GM12878 (cell line): ENCODE results near the gene HOXB1. TPM values are rescaled to one million over a fixed set of nuclear protein-coding genes. Genes with fewer than 3 reads are reported as not detected.

ENCODE experiments used
- ATAC-seq: fragments of 200-7000 bp; cut with Tn5 transposase; 3 replicates; pipeline ENCODE4 v1.9.1; 2020; ENCODE audit warnings: mild to moderate bottlenecking, moderate library complexity
- BruUV-seq: library from RNA; stranded (reverse); fragments of 400-500 nt; replicated peaks from 2 replicates; lab custom pipeline; 2021; lab: Mats Ljungman, UMichigan
- CTCF ChIA-PET: fragments of 300-600 bp; sonication (Branson Sonifier 250); formaldehyde crosslinking; extraction: SDS; loops from one replicate; lab custom pipeline; 2021; ENCODE audit warnings: inconsistent platforms; lab: Yijun Ruan, JAX
- POLR2A ChIA-PET: fragments of 350-600 bp; formaldehyde crosslinking; extraction: SDS; loops from one replicate; lab custom pipeline; 2021; ENCODE audit warnings: inconsistent platforms; lab: Charles Lee
- RAD21 ChIA-PET: fragments of 300-600 bp; sonication (Branson Sonifier 250); formaldehyde crosslinking; loops from one replicate; lab custom pipeline; 2023; ENCODE audit warnings: antibody characterized with exemption; ENCODE audit not compliant: unreplicated experiment; lab: Charles Lee
- SMC1A ChIA-PET: fragments of 300-600 bp; sonication (Branson Sonifier 250); formaldehyde crosslinking; loops from one replicate; lab custom pipeline; 2023; ENCODE audit not compliant: unreplicated experiment, uncharacterized antibody; lab: Charles Lee
- DNase-seq: peaks from one replicate; pipeline ENCODE4 v3.0.0-alpha.2; 2011; ENCODE audit warnings: low read depth, low spot score
- FAIRE-seq: peaks from 3 replicates; lab custom pipeline; 2011; peaks lifted over from hg19 to GRCh38; lab: Jason Lieb, UNC
- H2AFZ ChIP-seq: 2 replicates; pipeline ENCODE4 v1.6.0; 2011; ENCODE audit warnings: low read depth, low read length, control low read depth; ENCODE audit not compliant: control insufficient read depth
- H3K27ac ChIP-seq: 2 replicates; pipeline ENCODE4 v1.5.1; 2011; ENCODE audit warnings: control low read depth; ENCODE audit not compliant: control insufficient read depth, insufficient read depth
- H3K27me3 ChIP-seq, 2 experiments: replicated peaks in 1 of 2; 2 replicates each; pipeline versions ENCODE4 v1.6.0 to v1.6.1; 2011; ENCODE audit warnings: low read length in 1 of 2; ENCODE audit not compliant: control insufficient read depth in 2 of 2, insufficient read depth in 2 of 2
- H3K36me3 ChIP-seq, 2 experiments: 2 replicates each; pipeline ENCODE4 v1.5.1; 2011; ENCODE audit warnings: low read length in 1 of 2; ENCODE audit not compliant: control insufficient read depth in 2 of 2, insufficient read depth in 2 of 2
- H3K4me1 ChIP-seq: 2 replicates; pipeline ENCODE4 v1.6.1; 2011; ENCODE audit warnings: mild to moderate bottlenecking, low read length, moderate library complexity, mixed read lengths; ENCODE audit not compliant: control insufficient read depth, insufficient read depth
- H3K4me2 ChIP-seq: 2 replicates; pipeline ENCODE4 v1.6.0; 2011; ENCODE audit warnings: control low read depth; ENCODE audit not compliant: control insufficient read depth, insufficient read depth
- H3K4me3 ChIP-seq: fragments of 200-600 bp; sonication (generic); 2 replicates; pipeline ENCODE4 v1.5.1; 2016
- H3K79me2 ChIP-seq: 2 replicates; pipeline ENCODE4 v1.6.0; 2011; ENCODE audit warnings: low read length; ENCODE audit not compliant: control insufficient read depth, insufficient read depth
- H3K9ac ChIP-seq: 2 replicates; pipeline ENCODE4 v1.8.0; 2011; ENCODE audit warnings: low read length, control low read depth, mixed read lengths; ENCODE audit not compliant: control insufficient read depth, insufficient read depth
- H3K9me3 ChIP-seq: replicated peaks from 3 replicates; pipeline ENCODE4 v1.5.1; 2011; ENCODE audit warnings: mild to moderate bottlenecking, low read length; ENCODE audit not compliant: control insufficient read depth, insufficient read depth
- H4K20me1 ChIP-seq: 2 replicates; pipeline ENCODE4 v1.6.0; 2011; ENCODE audit not compliant: control insufficient read depth, insufficient read depth
- CBX5 ChIP-seq: sonication (generic); IDR thresholded peaks from 2 replicates; pipeline ENCODE4 v1.6.1; 2016; ENCODE audit warnings: low read depth, moderate library complexity, mild to moderate bottlenecking, inconsistent platforms
- GABPA ChIP-seq: IDR thresholded peaks from 2 replicates; pipeline ENCODE4 v1.6.1; 2014; ENCODE audit warnings: antibody characterized with exemption, low read depth, mild to moderate bottlenecking, inconsistent platforms
- JUNB ChIP-seq: IDR thresholded peaks from 2 replicates; pipeline ENCODE4 v1.6.1; 2016; ENCODE audit warnings: antibody characterized with exemption, mild to moderate bottlenecking
- MTA3 ChIP-seq: IDR thresholded peaks from 2 replicates; pipeline ENCODE4 v1.6.1; 2012; ENCODE audit warnings: low read length, inconsistent platforms, borderline replicate concordance
- MYC ChIP-seq: IDR thresholded peaks from 2 replicates; pipeline ENCODE4 v1.6.1; 2011; ENCODE audit warnings: mild to moderate bottlenecking, low read length, moderate library complexity, inconsistent platforms; ENCODE audit not compliant: insufficient read depth, insufficient replicate concordance, insufficient read length, severe bottlenecking
- NRF1 ChIP-seq: conservative IDR thresholded peaks from 2 replicates; pipeline ENCODE4 v1.6.1; 2011; ENCODE audit warnings: mild to moderate bottlenecking, low read depth, low read length, improper control_type of control experiment
- PML ChIP-seq: IDR thresholded peaks from 2 replicates; pipeline ENCODE4 v1.6.1; 2012; ENCODE audit warnings: low read length, inconsistent platforms
- RUNX3 ChIP-seq: IDR thresholded peaks from 2 replicates; pipeline ENCODE4 v1.6.1; 2012; ENCODE audit warnings: low read length, inconsistent platforms
- SMARCA5 ChIP-seq: fragments of 450-650 bp; IDR thresholded peaks from 2 replicates; pipeline ENCODE4 v1.6.1; 2017; ENCODE audit warnings: mild to moderate bottlenecking
- ZBTB4 ChIP-seq: fragments of 450-650 bp; formaldehyde crosslinking; IDR thresholded peaks from 2 replicates; pipeline ENCODE4 v1.4.0; 2022; ENCODE audit warnings: mild to moderate bottlenecking, moderate library complexity
- WGBS: methylation state at CpG from one replicate; pipeline ENCODE4 v1.1.6; 2016; ENCODE audit warnings: low lambda C conversion rate; ENCODE audit not compliant: insufficient replicate concordance, insufficient coverage; ENCODE audit errors: missing lambda C conversion rate; 5-methylcytosine and 5-hydroxymethylcytosine counted together
- in situ Hi-C: fragments of 300-500 bp; cut with MboI; formaldehyde crosslinking; loops from 9 replicates; pipeline ENCODE4 v1.14.3; 2018; ENCODE audit warnings: mixed read lengths
- intact Hi-C: fragments of 100-400 bp; cut with micrococcal nuclease; formaldehyde crosslinking; loops from one replicate; pipeline ENCODE4 v1.14.2; 2022; ENCODE audit not compliant: unreplicated experiment
- polyA plus RNA-seq, 11 experiments: library from polyadenylated mRNA; depleted of rRNA in 4 of 11; unstranded in 6 of 11; stranded (reverse) in 5 of 11; fragments of >200 nt; fragmentation: Nextera tagmentation in 4 of 11; fragmentation: Illumina TruSeq in 1 of 11; extraction: Ambion mirVana in 4 of 11; extraction: Trizol in 1 of 11; gene quantifications; 1 replicate in 1 of 11; 2 replicates in 10 of 11; pipeline versions ENCODE4 v1.2.1 to v1.2.3, GENCODE V29; 2011 to 2016; ENCODE audit warnings: inconsistent platforms in 2 of 11, missing spikeins in 2 of 11, low read depth in 1 of 11
- total RNA-seq, 4 experiments: library from RNA; depleted of rRNA in 3 of 4; stranded (reverse); fragments of >200 nt in 3 of 4; fragmentation: Illumina TruSeq in 1 of 4; extraction: Trizol in 1 of 4; gene quantifications; 2 replicates each; pipeline versions ENCODE4 v1.2.1 to v1.2.3, GENCODE V29; 2013 to 2021
- TF ChIP-seq, protein P1 (sequence below): fragments of 450-650 bp; IDR thresholded peaks from 2 replicates; pipeline ENCODE4 v1.6.1; 2016; ENCODE audit warnings: mild to moderate bottlenecking

HOXB1 gene
- total and polyA plus RNA-seq, 10 of the 15 experiments (the other 5 are each of a cell fraction or from before 2014, with no cell fraction given), result not detected

DNA sequence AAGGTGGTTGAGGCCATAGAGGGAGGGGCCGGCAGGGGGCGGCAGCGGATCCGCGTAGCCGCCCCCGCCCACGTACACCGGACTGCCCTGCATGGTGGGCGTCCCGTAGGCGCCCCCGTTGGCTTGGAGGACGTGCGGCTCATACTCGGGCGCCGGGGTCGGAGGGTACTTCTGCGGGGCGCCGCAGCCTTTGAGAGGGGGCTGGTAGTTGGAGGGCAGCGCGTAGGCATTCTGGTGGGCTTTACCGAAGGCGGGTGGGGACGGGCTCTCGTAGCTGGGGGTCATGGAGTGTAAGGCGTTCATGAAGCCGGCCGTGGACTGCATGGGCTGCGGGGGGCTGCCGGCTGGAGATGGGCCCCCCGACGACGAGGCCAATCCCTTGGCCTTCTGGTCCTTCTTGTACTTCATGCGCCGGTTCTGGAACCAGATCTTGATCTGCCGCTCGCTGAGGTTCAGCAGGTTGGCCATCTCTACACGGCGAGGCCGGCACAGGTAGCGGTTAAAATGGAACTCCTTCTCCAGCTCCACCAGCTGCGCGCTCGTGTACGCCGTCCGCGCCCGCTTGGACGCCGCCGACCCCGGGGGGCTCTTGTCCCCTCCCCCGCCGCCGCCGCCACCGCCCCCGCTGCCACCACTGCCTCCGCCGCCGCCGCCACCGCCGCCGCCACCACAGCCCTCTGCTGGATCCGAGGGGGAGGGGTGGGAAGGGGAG, 19.8 kb upstream of the HOXB1 start:
- FAIRE-seq, result no peak
- SMC1A ChIA-PET, result interaction anchor here (0.6 to 1.1 kb wide), 2 partner anchors 9 to 26 kb away, joined by 3 read pairs; no protein-coding TSS in a partner anchor
- no peak overlapping the region for H3K9ac ChIP-seq
- no peak overlapping the region for H3K4me2 ChIP-seq
- CTCF ChIA-PET, result no interaction called here
- H4K20me1 ChIP-seq, result no peaks in the 10 kb centered on the region
- BruUV-seq, result no TSS peak
- no peak overlapping the region for H3K27ac ChIP-seq
- no peaks in the 10 kb centered on the region for H3K27me3 ChIP-seq
- H3K36me3 ChIP-seq, result peaks cover 0 to 6% of the 10 kb centered on the region in 2 experiments; a peak in 2 of 4 replicates
- no peaks in the 10 kb centered on the region for H3K79me2 ChIP-seq
- POLR2A ChIA-PET, result no interaction called here
- DNase-seq, result no peak
- no peak for TF ChIP-seq CBX5
- no peak for TF ChIP-seq GABPA
- TF ChIP-seq MYC, result no peak
- TF ChIP-seq SMARCA5, result no peak
- TF ChIP-seq JUNB, result no peak
- no peaks in the 10 kb centered on the region for H3K9me3 ChIP-seq
- intact Hi-C loops (no loop called here), in situ Hi-C loops (no loop called here)
- no peak overlapping the region for H2AFZ ChIP-seq
- ATAC-seq, result no peak
- no peak overlapping the region for H3K4me3 ChIP-seq
- WGBS, result 94% methylated on average over 39 of the region's 70 CpGs
- H3K4me1 ChIP-seq, result peaks cover 4% of the 10 kb centered on the region
- RAD21 ChIA-PET, result no interaction called here

DNA sequence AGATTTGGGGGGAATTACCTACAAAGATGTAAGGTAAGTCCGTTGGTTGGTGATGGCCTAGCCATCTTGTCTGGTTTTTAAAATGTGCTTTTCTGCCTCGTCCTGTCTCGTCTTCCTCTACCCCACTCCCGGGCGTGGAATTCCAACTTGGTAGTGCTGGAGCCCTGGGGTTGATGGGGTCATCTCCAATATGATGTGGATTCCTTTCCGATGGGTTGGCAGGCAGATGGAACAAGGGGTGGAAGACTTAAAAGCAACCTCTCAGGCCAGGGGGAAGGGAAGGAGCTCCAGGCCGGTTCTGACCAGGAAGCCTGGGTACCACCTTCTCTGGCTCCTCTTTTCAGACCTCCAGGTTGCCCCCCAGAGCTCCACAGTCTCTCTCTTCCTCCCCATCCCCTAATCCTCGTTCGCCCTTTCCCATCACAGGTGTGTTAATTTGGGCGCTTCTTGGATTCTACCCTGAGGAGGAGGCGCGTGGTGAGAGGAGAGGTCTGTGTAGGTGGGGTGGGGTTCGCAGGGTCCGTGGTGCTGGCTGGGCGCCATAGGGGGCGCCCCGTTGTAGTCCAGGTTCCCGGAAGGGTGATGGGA, 19.2 kb upstream of the HOXB1 start:
- Histone ChIP-seq H3K9ac (no peak overlapping the region), H3K4me3 (no peak overlapping the region), H3K4me1 (peaks cover 7% of the 10 kb centered on the region), H3K9me3 (no peaks in the 10 kb centered on the region), H3K4me2 (no peak overlapping the region), H3K79me2 (no peaks in the 10 kb centered on the region; the same call in 1 of the 2 replicates), H4K20me1 (no peaks in the 10 kb centered on the region), H3K27me3 (no peaks in the 10 kb centered on the region), H3K27ac (no peak overlapping the region), H2AFZ (no peak overlapping the region), H3K36me3 (peaks cover 0 to 6% of the 10 kb centered on the region in 2 experiments; a peak in 2 of 4 replicates)
- no TSS peak for BruUV-seq
- ChIA-PET SMC1A (interaction anchor here (1.0 to 1.1 kb wide), 2 partner anchors 8 to 58 kb away, joined by 3 read pairs; no protein-coding TSS in a partner anchor), POLR2A (interaction anchor here (0.6 to 1.6 kb wide), 2 partner anchors 11 to 199 kb away, joined by 3 to 6 read pairs; no protein-coding TSS in a partner anchor), RAD21 (no interaction called here), CTCF (interaction anchor here (1.0 to 1.4 kb wide), 2 partner anchors 36 to 57 kb away, joined by 3 to 4 read pairs; no protein-coding TSS in a partner anchor)
- in situ Hi-C loops, result no loop called here
- ATAC-seq (no peak), DNase-seq (no peak), FAIRE-seq (no peak)
- intact Hi-C loops, result no loop called here
- WGBS, result 76% methylated on average over 18 of the region's 18 CpGs
- TF ChIP-seq MTA3 (no peak), RUNX3 (no peak), ZBTB4 (no peak), CBX5 (no peak), PML (no peak), NRF1 (no peak)
- TF ChIP-seq, protein P1, sequence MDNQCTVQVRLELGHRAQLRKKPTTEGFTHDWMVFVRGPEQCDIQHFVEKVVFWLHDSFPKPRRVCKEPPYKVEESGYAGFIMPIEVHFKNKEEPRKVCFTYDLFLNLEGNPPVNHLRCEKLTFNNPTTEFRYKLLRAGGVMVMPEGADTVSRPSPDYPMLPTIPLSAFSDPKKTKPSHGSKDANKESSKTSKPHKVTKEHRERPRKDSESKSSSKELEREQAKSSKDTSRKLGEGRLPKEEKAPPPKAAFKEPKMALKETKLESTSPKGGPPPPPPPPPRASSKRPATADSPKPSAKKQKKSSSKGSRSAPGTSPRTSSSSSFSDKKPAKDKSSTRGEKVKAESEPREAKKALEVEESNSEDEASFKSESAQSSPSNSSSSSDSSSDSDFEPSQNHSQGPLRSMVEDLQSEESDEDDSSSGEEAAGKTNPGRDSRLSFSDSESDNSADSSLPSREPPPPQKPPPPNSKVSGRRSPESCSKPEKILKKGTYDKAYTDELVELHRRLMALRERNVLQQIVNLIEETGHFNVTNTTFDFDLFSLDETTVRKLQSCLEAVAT, result no peak
